OCI-LY1 (cell line): Measurements from ENCODE around the gene ARHGDIB.

Source experiments
- CTCF ChIP-seq: fragments of 200-600 bp; sonication (generic), shearing (Covaris generic); IDR thresholded peaks from 2 replicates; pipeline ENCODE4 v1.5.1; 2017; ENCODE audit warnings: mild to moderate bottlenecking, antibody characterized with exemption, low read length, moderate library complexity, mixed read lengths
- EZH2 ChIP-seq: fragments of 200-600 bp; sonication (generic), shearing (Covaris generic); IDR thresholded peaks from 2 replicates; pipeline ENCODE4 v1.8.0; 2017; ENCODE audit warnings: borderline replicate concordance, mixed run types, mild to moderate bottlenecking, antibody characterized with exemption, low read length, moderate library complexity, mixed read lengths

DNA sequence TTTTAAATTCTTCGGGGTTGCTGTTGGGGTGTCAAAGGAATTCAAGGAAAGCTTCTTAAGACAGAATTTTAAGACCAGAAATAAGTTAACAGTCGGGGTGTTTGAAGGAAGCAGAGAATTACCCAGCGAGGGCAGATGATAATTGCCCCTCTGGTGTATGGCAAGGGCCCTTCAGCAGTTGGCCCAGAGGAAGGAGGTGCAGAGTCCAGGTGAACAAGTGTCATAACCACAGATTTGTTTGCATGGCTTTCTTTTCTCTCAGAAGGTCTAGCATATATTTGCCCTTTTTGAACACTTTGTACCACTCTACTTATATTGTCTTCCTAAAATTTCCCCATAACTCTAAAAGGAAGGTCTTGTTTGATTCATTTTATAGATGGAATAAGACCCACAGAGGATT, 13.2 kb upstream of the ARHGDIB start:
- no peak for TF ChIP-seq CTCF
- TF ChIP-seq EZH2, result no peak
